ENCODE measurements around the gene CALCA.

The CALCA gene

DNA sequence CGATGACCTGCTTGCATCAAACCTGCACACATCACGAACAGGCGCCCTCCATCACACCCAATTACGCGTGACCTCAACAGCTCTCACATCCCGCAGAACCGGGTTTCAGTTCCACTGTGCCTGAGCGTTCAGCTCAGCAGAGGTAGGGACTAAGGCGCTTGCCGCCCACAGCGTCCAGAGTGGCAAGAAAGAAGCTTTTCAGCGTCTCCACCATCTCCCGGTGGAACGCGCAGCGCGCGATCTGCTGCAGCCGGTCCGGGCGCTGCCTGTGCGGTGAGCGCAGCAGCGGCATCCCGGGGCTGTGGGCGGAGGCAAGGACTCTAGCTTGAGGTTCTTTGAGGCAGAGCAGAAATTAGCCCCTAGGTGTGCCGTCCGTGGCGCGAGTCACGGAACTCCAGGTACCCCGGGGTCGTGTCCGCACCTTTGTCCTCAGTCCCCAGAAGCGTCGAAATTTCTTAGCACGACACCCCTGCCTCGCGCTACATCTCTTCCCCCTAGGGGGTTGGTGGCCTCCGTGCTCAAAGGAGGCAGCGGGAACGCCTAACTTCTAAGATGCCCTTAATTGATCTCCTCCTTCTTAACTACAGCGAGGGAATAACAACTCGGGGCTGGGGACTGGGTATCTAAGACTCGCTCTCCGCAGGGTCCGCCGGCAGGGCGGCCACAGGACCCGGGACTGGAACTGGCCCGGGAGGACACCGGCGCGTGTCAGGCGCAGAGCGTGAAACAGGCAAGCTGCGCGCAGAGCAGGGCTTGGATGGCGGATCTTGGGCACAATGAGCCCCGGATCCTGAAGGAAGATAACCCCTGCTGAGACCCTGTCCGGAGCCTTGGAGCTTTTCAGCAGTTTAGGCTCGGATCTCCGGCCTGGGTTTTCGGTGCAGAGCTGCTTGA is 1.7 kb upstream of the CALCA start:
- TF ChIP-seq ZNF70 (CRISPR knock-in tag; IDR thresholded peaks at IDR 0.05): no peak
- TF ChIP-seq ZNF565 (CRISPR knock-in tag; conservative IDR thresholded peaks at IDR 0.05; ENCODE audit: low read depth): no peak
- TF ChIP-seq ZNF8 (CRISPR knock-in tag; IDR thresholded peaks at IDR 0.05): no peak
- TF ChIP-seq, protein P1, sequence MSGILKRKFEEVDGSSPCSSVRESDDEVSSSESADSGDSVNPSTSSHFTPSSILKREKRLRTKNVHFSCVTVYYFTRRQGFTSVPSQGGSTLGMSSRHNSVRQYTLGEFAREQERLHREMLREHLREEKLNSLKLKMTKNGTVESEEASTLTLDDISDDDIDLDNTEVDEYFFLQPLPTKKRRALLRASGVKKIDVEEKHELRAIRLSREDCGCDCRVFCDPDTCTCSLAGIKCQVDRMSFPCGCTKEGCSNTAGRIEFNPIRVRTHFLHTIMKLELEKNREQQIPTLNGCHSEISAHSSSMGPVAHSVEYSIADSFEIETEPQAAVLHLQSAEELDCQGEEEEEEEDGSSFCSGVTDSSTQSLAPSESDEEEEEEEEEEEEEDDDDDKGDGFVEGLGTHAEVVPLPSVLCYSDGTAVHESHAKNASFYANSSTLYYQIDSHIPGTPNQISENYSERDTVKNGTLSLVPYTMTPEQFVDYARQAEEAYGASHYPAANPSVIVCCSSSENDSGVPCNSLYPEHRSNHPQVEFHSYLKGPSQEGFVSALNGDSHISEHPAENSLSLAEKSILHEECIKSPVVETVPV (CRISPR knock-in tag; IDR thresholded peaks at IDR 0.05): no peak
- no peak for TF ChIP-seq PPARA (CRISPR knock-in tag; IDR thresholded peaks at IDR 0.05; ENCODE audit: borderline replicate concordance)
- no peak for TF ChIP-seq TOX (CRISPR knock-in tag; IDR thresholded peaks at IDR 0.05; ENCODE audit: borderline replicate concordance)
- TF ChIP-seq TSHZ2 (CRISPR knock-in tag; IDR thresholded peaks at IDR 0.05): no peak
- no peak for TF ChIP-seq ZC3H10 (CRISPR knock-in tag; IDR thresholded peaks at IDR 0.05)
- TF ChIP-seq TCF4 (CRISPR knock-in tag; IDR thresholded peaks at IDR 0.05; ENCODE audit: borderline replicate concordance): no peak
- no peak for TF ChIP-seq ARNTL (CRISPR knock-in tag; IDR thresholded peaks at IDR 0.05; ENCODE audit: borderline replicate concordance, low read depth)

GRCh38 chr11:14972581-14973495 is 687 bp upstream of the CALCA start:
- no peak for ATAC-seq
- TF ChIP-seq, protein P1 (CRISPR knock-in tag; IDR thresholded peaks at IDR 0.05): no peak
- no peak for TF ChIP-seq SNAI2 (CRISPR knock-in tag; IDR thresholded peaks at IDR 0.05)
- TF ChIP-seq TSHZ2 (CRISPR knock-in tag; IDR thresholded peaks at IDR 0.05): no peak
- no peak for TF ChIP-seq PPARA (CRISPR knock-in tag; IDR thresholded peaks at IDR 0.05; ENCODE audit: borderline replicate concordance)
- TF ChIP-seq PATZ1 (CRISPR knock-in tag; IDR thresholded peaks at IDR 0.05; ENCODE audit: borderline replicate concordance): no peak
- no peak for TF ChIP-seq RARB (CRISPR knock-in tag; IDR thresholded peaks at IDR 0.05)

More for the DNA sequence above, 1.7 kb upstream of the CALCA start:
- peak; percentile 36 for ATAC-seq

GRCh38 chr11:14969901-14970323 is 2.2 kb downstream of the CALCA start:
- ATAC-seq: peak; percentile 79
- no peak for TF ChIP-seq OSR1 (CRISPR knock-in tag; IDR thresholded peaks at IDR 0.05)
- no peak for TF ChIP-seq PPARA (CRISPR knock-in tag; IDR thresholded peaks at IDR 0.05; ENCODE audit: borderline replicate concordance)
- TF ChIP-seq ZNF8 (CRISPR knock-in tag; IDR thresholded peaks at IDR 0.05): no peak
- TF ChIP-seq SNAI2 (CRISPR knock-in tag; IDR thresholded peaks at IDR 0.05): no peak
